WERI-Rb-1 (cell line): Measurements from ENCODE around the gene ITFG1.

Source experiments
- DNase-seq: peaks from one replicate; pipeline ENCODE4 v3.0.0-alpha.2; 2020
- H3K27ac ChIP-seq: fragments of 250-450 bp; sonication (Bioruptor Pico); 2 replicates; pipeline ENCODE4 v1.5.1; 2020; ENCODE audit warnings: mild to moderate bottlenecking, moderate library complexity
- H3K27me3 ChIP-seq: fragments of 250-450 bp; sonication (Bioruptor Pico); 2 replicates; pipeline ENCODE4 v1.5.1; 2021; ENCODE audit warnings: mild to moderate bottlenecking, low read depth, moderate library complexity; ENCODE audit not compliant: insufficient read depth, severe bottlenecking
- H3K36me3 ChIP-seq: fragments of 250-450 bp; sonication (Bioruptor Pico); 2 replicates; pipeline ENCODE4 v1.5.1; 2020; ENCODE audit warnings: mild to moderate bottlenecking, moderate library complexity
- H3K4me3 ChIP-seq: 2 replicates; pipeline ENCODE4 v1.5.1; 2011; ENCODE audit warnings: low read depth, mild to moderate bottlenecking, control low read depth, low read length
- H3K9me3 ChIP-seq: fragments of 250-450 bp; sonication (Bioruptor Pico); 2 replicates; pipeline ENCODE4 v1.5.1; 2021; ENCODE audit warnings: mild to moderate bottlenecking, moderate library complexity; ENCODE audit not compliant: severe bottlenecking
- CTCF ChIP-seq: IDR thresholded peaks from 2 replicates; pipeline ENCODE4 v1.5.1; 2011; ENCODE audit warnings: low read depth, mild to moderate bottlenecking, control low read depth, inconsistent platforms, low read length

The ITFG1 gene

GRCh38 chr16:47109361-47109760 lies 351.5 kb downstream of the ITFG1 start:
- no peaks in the 10 kb centered on the region for H3K9me3 ChIP-seq
- H3K27ac ChIP-seq, result no peak overlapping the region
- no peak for DNase-seq
- H3K4me3 ChIP-seq, result no peak overlapping the region
- no peak for TF ChIP-seq CTCF
- H3K27me3 ChIP-seq, result no peaks in the 10 kb centered on the region
- peaks cover 28% of the 10 kb centered on the region for H3K36me3 ChIP-seq
